GOT3 (cell line): ENCODE measurements around the gene KXD1.

Experiments
- DNase-seq: peaks from one replicate; lab custom pipeline; 2025; ENCODE audit warnings: mixed read lengths; lab: John Stamatoyannopoulos, UW

Gene KXD1

DNA sequence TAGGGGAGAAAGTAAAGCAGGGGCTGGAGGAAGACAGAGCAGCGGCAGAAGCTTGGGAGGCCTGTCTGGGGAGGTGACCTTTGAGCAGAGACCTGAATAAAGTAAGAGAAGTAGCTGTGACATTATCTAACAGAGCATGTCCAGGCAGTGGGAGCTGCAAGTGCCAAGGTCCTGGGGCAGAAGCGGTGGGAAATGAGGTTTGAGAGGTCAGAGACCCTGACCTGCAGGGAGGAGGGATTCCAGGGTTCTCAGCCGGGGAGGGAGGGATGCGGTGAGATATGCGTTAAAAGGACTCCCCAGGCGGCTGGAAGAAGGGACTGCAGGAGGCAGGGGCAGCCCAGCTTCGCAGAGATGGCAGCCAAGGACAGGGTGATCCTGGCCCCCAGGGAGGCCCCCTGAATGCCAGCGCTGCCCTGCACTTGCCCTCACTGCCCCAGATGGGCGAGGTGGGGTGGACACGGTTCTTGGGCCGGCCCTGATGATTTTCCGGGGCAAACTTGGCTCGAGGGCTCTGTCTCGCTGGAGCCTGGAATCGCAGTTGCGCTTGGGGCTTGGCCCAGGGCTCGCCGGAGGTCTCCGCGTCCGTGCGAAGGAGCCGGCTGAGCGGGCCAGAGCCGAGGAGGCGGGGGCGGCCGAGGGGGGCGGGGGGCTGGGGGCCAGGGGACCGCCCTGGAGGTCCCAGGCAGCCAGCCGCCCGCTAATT is 45.7 kb downstream of the KXD1 start:
- no peak for DNase-seq

DNA sequence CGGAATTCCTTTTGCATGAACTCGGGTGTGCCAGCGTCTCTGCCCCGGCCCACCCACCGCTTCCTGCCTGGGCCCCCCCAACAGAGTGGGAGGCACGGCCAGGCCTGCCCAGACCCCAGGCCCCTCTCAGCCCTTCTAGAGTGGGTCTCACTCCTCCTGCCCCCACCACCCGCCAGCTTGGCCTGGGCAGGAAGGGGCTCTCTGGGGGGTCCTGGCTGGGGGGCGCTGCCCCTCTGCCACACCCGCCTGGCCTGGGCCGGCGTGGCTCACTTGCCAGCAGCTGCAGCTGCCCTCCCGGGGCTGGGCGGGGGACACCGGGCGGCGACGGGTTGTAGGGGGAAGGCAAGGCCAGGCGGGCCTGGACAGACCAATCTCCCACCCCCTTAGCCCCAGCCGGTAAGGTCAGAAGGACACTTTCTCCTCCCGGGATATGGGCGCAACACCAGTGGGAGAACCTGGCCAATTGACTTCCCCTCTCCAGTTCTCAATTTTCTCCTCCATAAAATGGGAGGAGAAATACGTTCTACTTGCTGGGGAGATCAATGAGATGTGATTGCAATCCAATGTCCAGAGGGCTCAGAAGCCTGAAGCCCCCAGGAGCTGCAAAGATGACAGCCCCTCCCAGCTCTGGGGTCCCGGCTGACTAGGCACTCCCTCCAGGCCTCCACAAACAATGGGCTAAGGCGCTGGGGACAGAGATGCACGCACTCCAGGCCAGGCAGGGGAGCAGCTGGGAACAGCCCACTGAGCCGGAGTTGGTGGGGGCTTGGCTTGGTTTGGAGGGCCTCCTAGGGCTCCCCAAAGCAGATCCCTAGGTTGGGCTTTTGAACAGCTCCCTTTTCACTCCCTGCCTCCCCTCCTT is 46.5 kb downstream of the KXD1 start:
- no peak for DNase-seq

DNA sequence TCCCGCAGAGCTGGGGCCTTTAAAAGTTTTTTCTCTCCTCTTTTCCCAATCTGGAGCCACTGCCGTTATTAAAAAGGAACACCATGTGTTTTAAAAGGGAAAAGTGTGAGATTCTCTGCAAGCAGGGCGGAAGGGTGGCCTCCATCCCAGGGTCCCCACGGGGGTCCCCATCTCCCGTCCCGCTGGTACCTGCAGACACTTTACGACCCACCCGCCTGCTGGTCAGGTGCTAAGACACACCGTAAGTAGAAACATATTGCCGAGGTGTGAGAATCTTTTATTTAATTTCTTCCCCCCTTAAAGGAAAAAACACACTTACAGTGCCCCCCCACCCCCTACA is 47.1 kb downstream of the KXD1 start:
- no peak for DNase-seq

DNA sequence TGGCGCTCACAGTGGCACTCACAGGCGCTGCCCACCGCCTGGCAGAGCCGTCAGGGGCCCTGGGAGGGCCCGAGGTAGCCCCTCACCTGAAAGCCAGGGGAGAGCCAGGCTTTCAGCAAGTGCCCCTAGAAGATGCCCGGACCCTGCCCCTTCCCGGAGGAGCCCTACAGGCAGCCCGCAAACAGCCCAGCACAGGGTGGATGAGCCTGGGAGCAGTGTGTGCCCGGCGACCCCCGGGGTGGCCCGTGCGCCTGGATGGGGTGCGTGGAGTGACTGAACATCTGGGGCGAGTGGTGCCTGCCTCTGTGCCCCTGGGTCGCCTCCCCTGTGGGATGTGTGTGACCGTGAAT is 47.5 kb downstream of the KXD1 start:
- DNase-seq: no peak

DNA sequence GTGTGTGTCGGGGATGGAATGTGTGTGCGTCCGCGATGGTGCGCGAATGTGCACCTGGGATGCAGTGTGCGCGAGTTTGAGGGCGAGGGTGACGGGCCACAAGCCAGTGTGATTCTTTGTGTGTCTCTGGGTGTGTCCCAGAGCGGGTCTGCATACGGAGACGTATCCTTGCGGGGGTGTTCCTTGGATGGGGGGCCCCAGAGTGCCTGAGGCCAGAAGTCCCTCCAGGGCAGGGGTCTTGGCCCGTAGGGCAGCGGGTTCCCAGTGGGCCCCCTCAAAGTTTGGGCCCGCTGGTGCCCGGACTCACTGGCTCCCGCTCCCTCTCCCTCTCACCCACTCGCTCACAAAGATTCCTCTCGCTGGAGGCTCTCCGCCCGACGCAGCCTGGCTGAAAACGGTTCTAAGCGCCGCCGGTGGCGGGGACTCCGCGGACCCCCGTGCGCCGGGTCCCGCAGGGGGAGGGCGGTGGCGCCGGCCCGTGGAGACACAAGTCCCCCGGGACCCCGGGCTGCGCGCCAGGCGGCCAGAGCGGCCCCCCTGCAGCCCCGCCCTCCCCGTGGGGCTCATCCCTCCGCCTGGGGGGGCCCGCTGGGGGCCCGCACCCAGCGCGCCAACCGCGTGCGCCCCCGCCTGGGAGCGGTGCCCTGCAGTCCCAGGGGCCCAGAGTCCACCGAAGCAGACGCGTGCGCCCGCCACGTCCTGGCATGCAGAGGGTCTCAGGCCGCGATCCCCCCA is 48.0 kb downstream of the KXD1 start:
- no peak for DNase-seq

DNA sequence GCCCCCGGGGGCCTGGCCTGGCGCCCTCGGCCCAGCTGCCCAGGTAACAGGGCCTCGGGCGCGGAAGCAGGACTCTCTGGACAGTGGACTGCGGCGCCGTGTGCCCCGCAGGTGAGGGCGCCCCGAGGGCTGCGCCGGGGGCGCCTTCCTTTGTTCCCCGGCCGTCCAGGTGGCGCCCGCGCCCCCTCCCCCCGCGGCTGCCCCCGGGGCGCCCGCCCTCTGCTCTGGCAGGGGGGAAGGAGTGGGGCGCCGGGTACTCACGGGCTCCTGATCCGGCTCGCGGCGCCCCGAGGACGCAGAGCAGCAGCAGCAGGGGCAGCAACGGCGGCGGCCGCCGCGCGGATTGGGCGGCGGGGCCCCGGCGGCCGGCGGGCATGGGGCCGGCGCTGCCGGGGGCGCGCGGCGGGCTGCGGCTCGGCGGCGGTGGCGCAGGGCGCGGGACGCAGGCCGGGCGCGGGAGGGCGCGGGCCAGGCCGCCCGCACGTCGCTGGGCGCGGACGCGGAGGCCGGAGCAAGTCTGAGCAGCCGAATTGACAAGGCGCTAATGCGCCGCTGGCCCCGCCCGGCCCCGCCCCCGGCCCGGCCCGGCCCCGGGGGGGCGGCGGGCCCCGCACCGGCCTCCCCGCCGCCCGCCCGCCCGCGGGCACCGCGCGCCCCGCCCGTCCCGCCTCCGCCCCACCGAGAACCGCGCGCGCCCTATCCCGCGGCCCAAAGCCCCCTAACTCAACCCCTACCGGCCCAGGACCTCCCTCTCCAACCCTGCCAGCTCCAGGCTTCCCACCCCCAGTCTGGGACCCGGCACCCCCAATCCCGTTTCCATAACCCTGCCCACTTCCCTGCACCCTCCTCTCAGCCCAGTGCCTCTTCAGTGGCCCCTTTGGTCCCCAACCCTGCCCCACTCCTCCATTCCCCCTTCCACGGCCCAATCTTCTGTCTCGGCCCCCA is 48.9 kb downstream of the KXD1 start, which contains the start of gene CRLF1:
CRLF1 (minus strand) TSS at position 519 of the 945 bp plus-strand sequence; CDS start at position 376, 143 bp downstream.
- DNase-seq: no peak

DNA sequence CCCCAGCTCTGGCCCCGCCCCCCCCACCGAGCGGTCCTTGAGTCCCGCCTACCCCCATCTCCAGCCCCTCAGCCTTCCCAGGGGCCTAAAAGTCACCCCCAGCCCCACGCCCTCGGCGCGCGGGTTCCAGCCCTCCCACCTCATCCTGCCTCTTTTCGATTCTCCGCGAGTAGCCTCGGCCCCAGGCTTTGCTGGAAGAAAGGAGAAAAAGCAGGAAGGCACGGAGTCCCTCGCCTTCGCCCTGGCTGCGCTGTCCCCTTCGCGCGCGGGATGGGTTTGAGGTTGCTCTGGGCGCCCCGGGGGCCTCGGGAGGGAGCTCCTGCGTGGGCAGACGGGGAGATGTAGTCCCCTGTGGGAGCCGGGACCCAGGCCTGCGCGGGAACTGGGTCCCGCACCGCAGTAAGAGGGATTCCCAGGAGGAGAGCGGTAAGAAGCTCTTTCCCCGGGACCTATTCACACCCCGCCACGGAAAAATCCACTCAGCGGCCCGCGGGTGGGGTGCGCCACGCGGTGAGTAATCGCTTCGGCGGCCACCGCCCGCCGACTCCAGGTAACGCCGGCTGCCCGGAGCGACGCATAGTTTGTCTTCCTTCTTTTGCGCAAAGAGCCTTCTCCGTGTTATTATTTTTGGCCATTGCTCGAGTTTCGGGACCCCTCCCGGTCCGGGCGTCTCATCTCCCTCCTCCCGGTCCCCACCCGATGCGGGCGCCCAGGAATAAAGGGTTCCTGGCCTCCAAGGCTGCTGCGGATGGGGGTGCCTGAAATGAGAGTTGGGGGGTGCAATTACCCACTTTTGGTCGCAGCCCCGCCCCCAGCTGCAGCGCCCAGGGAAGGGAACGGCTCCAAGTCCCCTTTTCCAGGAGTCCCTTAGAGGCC is 49.8 kb downstream of the KXD1 start:
- DNase-seq: no peak

DNA sequence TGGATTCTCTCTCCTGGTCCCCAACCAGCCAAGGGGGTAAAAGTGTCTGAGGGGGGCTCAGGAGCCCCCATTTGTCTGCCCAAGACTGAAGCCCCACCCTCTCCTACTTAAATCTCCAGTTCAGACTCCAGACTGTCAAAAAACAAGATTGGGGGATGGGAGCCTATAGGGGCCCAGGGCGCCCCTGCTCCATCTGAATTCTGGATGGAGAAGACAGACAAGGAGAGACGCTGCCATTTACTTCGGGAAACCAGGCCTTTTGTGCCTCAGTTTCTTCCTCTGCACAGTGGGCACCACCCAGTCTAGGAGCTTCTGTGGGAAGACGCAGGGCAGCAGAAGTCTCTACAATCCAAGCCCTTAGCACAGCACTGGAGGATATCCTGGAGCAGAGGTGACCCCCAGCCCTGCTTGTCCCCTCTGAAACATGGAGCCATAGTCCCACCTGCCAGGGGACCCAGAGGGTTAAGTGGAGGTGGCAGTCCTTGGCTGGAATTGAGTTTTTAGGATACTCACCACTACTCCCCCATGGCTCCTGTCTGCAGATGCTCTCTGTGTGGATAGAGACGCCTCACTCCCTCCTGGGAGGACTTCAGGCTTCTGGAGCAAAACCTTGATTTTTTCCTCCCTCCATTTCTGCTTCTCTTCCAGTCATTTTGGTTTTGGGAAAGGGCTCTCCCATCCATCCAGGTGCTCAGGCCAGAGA is 50.6 kb downstream of the KXD1 start:
- no peak for DNase-seq

DNA sequence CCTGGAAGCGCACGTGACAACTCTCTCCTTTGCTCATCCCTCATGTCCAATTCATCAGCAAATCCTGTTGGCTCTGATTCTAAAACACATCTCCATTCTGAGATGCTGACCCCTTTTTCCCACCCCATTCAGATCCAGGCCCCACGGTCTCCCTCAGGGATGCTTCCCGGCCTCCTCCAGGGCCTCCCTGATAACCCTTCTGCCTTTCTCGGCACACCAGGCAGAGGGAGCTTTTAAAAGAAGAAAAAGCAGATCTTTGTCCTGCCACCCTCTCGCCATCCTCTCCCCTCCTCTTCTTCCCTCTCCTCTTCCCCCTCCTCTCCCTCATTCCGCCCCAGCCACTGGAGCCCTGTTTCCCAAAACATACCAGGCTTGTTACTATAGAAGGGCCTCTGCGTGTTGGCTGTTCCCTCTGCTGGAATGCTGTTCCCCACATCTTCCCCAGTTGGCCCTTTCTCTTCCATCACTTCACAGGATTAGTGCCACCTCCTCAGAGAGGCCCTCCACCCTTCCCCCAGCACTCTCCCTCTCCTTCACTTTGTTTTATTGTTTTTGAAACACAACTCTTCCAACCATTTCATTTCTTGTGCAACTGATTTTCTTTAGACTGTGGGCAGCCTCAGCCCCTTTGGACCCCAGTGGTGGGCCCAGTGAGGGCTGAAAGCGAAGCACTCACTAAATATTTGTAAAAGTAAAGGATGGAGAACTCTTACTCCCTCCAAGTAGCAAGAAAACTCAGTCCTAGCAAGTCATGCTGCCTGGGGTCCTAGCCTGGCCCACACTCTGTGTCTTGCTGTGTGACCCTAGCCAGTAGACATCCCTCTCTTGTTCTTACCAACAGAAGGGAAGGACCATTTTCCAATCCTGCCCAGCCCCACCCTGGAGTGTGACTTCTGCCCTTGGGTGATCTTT is 51.4 kb downstream of the KXD1 start:
- DNase-seq: no peak

DNA sequence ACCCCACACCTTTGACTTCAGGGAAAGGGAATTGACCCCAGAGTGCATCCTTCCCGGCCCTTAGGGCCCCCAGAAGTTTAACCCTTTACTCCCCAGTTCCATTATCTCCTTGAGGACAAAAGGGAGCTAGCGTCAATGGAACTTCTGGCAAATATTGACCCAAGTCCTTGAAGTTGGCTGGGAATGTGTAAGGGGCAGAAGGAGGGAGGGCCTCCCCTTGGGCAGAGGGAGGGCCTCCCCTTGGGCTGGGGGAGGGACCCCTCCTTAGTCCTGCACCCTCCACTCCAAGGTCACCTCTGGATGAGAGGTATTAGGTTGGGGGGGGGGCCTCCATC is 52.0 kb downstream of the KXD1 start:
- DNase-seq: no peak

DNA sequence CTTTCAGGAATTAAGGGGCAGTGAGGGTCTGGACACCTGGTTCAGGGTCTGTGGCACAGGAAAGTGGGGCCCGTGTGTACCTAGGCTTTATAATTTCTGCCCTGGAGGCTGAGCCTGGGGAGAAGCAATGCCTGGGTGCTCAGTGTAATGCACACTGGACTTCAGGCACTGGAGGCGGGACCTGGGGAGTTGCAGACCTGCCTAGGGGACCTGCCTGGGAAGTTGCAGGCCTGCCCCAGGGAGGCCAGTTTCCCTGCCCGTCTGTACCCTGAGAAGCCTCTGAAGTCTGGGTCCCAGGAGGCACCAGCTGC is 52.5 kb downstream of the KXD1 start:
- no peak for DNase-seq

DNA sequence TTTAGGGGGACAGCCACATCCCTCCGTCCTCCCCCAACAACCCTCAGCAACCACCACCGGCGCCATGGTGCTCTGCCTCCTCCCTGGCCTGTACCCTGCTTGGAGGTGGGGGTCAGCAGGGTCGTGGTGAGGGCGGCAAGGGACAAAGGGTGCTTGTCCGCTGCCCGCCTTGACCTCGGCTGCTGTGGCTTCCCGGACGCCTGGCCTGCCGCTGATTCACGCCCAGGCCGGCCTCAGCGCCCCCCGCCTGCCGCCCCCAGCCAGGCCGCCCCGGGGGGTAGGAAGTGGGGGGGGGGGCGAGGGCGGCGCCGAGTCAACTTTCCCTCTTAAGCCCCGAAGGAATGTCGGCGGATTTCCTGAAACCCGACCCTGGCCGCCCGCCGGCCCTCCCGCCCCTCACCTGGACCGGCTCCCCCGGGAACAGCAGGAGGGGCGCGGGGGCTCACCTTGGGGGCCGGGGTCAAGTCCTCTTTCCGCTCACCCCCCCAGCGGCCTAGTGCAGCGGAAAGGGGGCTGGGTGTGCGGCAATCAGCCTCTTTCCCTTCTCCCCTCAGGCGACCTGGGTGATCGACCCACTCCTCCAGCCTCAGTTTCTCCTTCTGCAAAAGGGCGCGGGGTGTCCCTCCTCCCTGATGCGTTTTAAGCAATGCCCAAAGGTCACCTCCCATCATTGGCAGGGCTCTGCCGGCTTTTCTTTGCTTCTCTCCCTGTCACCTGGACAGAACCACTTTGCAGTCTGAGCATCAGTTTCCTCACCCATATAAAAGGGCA is 53.1 kb downstream of the KXD1 start:
- no peak for DNase-seq

DNA sequence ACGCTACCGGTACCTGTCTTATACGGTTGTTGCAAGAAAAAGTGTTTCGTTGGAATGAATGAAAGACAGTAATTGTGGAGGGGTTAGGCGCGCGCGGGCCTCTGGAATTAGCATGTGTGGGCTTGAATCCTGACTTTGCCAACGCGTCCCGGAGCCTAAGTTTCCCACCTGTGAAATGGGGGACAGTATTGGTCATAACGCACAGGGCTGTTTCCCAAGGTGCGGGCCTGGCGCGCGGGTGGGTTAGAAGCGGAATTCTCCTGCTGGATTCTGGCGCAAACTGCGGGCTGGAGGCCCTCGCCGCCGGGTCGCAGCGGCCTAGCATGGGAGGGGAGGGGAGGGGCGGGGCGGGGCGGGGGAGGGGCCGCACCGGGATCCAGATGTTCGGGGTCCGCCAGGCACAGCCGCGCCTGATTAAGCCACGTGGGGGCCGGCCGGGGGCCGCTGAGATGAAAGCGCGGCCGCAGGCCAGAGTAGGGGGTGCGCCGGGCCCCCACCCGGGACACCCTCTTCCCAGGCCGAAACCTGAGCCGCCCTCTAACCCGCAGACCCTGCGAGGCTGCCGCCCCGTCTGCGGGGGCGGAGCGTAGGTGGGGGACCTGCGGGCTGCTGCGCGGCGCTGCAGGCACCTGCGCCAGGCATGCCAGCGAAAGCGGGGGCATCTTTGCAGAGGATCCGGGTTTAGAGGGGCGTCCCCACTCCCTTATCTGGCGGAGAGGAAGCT is 53.8 kb downstream of the KXD1 start:
- DNase-seq: no peak

DNA sequence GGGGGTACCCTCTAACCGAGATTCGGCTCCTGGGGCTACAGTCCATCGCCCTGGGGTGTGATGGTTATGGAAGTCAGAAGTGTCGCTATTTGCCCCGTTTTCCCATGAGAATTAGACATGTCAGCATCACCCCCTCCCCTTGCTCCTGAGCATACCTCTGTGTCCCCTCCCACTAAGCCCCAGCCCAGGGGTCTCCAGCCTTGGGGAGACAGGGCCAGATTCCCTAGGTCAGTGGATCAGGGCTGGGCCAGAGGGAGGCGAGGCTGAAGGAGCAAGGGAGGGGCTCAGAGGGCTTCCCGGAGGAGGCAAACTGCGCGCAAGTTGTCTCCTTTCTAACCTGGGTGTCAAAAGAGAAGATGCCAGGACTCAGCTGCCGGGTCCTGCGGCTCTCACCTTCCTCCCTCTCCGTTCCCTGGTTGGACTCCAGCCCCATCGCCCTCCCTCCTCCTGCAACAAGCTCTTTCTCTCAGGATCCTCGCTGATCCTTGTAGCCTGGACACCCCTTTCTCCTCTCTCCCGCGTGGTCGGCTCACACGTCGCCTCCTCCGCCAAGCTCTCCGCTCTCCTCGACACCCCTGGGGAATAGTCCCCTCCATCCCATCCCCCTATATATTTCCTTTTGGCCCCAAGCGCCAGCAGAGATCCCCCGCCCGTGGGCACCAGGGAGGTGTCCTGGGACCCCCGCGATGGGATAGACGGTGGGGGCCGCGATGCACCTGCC is 54.5 kb downstream of the KXD1 start:
- no peak for DNase-seq

DNA sequence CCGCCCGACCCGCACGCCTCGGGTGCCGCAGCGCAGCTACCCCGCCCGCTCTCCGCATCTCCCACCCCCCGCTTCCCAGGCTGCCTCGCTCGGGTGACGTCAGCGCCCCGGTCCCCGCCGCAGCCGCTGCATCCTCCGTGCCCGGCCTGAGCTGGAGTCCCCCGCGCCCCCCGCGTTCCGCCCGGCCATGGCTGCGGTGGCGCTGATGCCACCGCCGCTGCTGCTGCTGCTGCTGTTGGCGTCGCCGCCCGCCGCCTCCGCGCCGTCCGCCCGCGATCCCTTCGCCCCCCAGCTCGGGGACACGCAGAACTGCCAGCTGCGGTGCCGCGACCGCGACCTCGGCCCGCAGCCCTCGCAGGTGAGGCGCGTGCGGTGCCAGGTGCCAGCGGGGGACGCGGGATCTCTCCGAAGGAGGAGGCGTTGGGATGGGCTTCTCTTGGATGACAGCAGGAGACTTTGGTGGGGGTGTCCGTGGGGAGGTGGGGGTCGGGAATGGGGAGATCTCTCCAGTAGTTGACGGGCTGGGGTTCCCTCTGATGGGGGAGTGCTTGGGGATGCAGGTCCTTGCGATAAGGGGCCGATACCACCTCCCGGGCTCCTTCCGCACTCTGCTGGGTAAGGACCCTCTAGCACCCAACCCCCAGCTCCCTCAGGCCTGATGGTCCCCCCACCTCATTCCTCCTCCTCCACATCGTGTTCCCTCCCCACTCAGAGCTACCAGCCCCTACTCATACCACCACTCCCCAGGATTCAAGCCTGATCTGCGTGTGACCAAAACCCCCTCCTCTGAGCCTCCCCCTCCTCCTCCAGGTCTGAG is 55.3 kb downstream of the KXD1 start, which contains the start of gene TMEM59L:
TMEM59L (plus strand) TSS at position 99 of the 817 bp plus-strand sequence; CDS start at position 188, 89 bp downstream.
- no peak for DNase-seq

DNA sequence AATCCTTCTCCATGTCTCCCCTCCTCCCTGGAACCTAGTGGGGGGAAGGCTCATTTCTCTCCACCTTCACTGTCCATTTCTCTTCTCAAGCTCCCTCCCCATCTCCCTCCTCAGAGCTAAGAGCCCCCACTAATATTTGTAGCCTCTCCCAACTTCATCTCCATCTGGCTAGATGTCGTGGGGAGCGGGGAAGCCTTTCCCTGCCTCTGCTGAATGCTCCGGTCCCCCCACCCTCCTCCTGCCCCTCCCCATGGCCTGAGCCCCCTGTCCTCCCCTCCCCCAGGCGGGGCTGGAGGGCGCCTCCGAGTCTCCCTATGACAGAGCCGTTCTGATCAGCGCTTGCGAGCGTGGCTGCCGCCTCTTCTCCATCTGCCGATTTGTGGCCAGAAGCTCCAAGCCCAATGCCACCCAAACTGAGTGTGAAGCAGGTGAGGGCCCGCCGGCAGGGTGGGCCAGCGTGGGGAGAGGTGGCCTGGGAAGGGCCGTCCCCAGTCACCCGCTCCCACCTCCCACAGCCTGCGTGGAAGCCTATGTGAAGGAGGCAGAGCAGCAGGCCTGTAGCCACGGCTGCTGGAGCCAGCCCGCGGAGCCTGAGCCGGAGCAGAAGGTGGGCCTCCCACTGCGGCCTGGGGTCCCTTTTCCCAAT is 56.0 kb downstream of the KXD1 start:
- no peak for DNase-seq
